Lung microvascular endothelial cell (primary cell): Measurements from ENCODE around the gene ZBTB45. TPM values are rescaled to one million over a fixed set of nuclear protein-coding genes. Genes with fewer than 3 reads are reported as not detected.
"Not testable (repeated sequence)": the region's sequence is repeated elsewhere in the genome, so short reads cannot be mapped to it uniquely, and the experiment has no call there.

Source experiments
- DNase-seq, 2 donors: peaks; one replicate each; pipeline versions ENCODE4 v3.0.0 to v3.0.0-alpha.2; 2010; ENCODE audit warnings: low read depth in 2 of 2
- total RNA-seq: library from RNA; depleted of rRNA; stranded (reverse); fragments of >200 nt; gene quantifications from 2 replicates; pipeline ENCODE4 v1.2.1, GENCODE V29; 2014

ZBTB45 gene
- total RNA-seq, 1 donor from 2014 or later, result 5.0 TPM

DNA sequence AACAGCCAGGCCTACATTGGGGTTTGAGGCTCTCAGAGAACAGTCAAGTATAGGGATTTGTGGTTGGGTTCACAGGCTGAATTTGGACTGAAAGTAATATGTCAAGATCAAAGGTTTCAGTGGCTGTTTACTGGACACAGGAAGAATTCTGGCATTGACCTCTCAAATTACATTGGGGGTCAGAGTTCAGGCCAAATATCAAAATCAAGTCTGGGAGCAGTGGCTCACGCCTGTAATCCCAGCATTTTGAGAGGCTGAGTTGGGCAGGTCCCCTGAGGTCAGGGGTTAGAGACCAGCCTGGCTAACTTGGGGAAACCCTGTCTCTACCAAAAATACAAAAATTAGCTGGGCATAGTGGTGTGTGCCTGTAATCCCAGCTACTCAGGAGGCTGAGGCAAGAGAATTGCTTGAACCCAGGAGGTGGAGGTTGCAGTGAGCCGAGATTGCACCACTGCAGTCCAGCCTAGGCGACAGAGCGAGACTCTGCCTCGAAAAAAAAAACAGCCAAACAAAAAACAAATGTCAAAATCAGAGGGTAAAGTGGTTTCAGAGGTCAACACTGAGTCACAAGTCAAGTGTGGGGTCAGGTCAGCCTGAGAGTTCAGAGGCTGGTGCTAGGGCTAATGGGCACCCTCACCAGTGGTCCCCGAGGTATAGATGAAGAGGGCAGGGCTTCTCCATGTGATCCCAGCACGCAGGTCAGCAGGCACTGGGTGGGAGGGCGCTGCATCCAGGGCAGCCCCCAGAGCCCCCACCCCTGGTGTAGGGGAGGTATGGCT, 9.3 kb downstream of the ZBTB45 start:
- no peak for DNase-seq

DNA sequence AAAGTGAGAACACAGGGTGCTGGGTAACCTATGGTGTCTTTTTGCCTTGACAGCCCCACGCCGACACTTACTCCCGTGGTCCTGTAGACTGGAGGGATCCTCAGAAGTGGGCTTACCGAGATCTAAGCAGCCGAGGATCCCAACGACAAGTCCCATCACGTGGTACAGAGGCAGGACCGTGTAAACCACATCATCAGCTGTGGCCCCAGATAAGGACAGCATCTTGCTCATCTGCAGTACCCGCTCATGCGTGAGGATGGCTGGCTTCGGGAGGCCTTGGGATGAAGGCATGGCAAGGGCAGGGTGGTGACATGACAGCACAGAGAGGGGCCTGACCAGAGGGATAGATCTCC, 9.9 kb downstream of the ZBTB45 start:
- DNase-seq, result no peak

DNA sequence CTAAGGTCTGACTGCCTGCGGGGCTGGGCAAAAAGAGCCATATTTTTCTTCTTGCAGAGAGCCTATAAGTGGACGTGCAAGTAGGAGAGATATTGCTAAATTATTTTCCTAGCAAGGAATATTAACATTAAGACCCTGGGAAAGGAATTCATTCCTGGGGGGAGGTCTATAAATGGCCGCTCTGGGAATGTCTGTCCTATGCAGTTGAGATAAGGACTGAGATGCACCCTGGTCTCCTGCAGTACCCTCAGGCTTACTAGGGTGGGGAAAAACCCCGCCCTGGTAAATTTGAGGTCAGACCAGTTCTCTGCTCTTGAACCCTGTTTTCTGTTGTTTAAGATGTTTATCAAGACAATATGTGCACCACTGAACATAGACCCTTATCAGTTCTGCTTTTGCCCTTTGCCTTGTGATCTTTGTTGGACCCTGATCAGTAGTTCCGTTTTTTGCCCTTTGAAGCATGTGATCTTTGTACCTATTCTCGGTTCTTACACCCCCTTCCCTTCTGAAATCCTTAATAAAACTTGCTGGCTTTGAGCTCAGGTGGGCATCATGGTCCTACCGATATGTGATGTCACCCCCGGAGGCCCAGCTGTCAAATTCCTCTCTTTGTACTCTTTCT, 11.9 kb downstream of the ZBTB45 start:
- DNase-seq, result not testable (repeated sequence)

DNA sequence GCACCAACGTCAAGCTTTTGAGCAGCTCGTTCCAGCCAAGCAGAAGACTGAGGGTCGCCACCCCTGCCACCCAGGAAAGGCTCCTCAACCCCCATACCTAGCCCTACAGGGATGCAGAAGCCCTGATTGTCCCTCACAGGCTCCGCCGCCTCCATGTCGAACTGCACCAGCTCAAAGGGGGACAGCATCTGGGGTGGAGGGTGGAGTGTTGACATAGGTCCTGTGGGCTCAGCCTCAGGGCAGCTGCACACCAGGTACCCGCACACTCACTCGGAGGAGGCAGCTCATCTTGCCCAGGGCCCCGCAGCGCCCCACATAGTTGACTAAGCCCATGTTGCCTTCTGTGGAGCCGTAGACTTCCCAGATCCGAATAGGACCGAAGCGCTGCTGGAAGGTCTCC, 19.4 kb downstream of the ZBTB45 start:
- DNase-seq, result no peak

DNA sequence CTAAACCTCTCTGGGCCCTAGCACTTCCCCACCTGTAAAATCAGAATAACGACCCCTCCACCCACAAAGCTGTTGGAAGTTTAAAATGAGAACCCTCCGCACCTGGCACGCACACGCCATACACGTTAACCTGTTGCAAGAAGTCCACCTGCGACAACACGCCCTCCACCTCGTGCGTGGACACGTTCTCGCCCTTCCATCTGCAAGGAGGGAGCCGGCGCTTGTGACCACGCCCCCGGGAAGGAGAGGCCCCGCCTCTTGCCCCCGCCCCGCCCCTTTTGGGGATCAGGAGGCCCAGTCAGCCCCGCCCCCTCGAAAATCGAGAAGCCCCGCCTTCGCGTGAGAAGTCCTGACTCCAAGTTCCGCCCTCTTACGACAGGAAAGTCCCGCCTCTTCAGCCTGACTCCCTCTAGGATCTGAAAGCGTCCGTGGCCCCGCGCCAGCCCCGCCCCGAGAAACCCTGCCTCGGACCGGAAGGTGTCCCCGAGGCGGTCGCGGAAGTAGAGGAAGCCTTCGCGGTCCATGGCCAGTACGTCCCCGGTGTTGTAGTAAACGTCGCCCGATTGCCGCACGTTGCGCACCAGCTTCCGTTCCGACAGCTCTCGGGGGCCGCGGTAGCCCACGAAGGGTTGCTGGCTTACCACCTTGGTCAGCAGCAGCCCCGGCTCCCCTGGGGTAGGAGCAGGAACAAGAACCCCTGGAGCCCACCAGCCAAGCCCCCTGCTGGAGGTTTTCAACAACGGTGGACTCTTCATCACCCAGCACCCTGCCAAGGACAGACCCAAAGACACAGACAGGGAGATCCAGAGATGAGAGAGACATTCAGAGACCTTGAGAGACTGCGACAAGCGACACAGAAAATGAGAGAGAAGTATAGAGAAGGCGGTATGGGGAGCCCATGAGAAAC, 20.3 kb downstream of the ZBTB45 start:
- peak; percentile 98 to 99 for DNase-seq

DNA sequence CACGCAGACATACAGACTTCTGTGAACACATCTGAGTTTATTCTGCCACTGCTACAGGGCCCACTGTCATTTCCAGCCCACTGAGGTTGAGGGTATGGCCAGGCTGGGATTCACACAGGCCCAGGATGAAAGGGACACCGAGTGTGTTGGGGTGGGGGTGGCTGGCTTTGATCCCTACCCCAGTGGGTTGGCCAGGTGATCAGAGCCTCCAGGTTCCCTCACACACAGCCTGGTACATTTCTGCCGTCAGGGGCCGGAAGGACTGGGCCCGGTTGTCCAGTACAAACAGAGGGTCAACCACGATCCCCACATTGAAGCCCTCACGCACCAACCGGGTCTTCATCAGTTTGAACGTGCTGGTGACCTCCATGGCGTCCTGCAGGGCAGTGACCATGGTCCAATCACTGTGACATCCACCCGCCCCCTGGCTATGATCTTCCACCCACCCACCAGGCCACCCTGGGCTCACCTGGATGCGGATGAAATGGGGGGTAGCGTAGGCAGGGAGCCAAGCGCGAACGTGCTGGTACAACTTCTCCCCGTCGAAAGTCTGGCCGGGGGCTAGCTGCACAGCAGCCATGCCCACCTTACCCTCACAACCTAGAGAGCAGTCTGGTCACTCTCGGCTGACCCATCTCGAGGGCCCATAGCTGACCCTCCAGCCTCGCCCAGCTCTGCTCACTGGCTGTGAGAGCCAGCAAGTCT, 21.1 kb downstream of the ZBTB45 start:
- DNase-seq, result peak in 1 of 2 donors; percentile 0

DNA sequence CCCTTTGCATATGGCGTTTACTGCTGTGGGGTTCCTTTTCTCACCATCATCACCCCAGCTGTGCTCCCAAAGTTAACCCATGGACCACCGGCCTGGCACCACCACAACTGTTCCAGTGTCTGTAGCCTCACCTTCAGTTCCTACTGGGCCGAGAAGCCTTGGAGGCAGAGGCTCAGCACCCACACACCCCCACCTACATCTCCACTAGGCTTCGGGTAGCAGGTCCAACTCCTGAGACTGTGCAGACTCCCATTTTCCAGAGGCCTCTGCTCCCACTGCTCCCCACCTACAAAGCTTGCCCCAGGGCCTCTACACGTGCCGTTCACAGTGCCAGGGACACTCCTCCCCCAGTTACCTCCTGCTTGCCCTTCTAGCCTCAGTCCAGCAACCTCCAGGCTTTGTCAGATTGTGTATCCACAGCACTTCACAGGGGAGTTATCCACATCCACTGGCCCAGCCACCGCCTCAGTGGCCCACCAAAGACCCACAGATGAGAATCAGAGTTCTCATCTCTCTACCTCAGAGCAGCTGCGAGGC, 21.9 kb downstream of the ZBTB45 start:
- no peak for DNase-seq

DNA sequence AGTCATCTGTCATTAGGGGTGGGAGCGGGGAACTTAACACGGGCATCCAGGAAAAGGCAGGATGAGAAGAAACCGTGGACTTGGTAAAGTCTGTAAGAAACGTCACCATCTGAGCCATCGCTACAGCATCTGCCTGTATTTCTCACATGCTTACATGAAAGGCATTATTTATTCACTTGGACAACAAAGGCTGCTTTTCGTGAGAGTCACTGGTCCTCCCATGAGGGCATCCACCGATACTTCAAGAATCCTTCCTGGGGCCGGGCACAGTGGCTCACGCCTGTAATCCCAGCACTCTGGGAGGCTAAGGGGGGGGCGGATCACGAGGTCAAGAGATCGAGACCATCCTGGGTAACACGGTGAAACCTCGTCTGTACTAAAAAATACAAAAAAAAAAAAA, 27.3 kb downstream of the ZBTB45 start:
- DNase-seq, result no peak

DNA sequence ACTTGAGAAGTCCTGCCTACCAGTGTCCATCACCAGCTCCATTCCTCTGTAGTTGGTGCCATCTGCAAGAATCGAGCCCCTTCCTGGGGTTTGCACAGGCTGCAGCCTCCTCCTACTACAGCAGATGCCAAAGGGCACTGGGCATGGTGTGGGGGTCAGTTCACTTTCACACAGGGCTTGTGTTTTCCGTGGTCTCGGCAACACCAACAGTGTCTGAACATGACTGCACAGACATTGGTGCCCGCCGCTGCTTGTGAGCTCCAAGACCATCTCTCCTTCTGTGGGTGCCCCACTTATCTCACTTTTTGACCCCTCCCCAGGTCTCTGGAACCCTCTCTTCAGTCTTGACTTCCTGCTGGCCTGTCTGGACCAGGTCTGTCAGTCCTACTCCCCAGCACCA, 28.2 kb downstream of the ZBTB45 start:
- DNase-seq, result no peak

DNA sequence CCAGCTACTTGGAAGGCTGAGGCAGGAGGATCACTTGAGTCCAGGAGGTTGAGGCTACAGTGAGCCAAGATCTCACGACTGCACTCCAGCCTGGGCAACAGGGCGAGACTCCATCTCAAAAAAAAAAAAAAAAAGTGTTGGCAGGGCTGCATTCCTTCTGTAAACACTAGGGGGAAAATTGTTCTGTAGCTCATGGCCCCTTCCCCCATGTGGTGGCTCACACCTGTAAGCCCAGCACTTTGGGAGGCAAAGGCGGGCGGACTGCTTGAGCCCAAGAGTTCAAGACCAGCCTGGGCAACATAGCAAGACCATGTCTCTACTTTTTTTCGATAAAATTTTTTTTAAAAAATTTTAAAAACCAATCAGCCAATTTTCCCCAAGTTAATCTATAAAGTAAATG, 35.3 kb downstream of the ZBTB45 start:
- not testable (repeated sequence) for DNase-seq

DNA sequence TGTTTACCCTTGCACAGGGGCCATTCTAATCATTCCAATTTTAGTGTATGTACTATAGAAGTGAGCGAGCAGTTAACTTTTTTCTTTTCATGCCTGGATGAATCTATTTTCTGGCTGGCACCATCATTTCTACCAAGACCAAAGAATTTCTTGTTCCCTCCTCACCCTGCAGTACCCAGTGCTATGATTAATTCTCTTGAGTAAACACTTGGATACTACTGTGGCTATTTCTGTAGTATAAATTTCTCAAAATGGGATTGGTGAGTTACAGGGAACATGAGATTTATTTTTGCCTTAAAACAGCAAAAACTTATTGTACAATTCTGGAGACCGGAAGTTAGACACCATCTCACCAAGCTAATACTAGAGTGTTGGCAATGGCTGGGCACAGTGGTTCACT, 35.8 kb downstream of the ZBTB45 start:
- no peak for DNase-seq

DNA sequence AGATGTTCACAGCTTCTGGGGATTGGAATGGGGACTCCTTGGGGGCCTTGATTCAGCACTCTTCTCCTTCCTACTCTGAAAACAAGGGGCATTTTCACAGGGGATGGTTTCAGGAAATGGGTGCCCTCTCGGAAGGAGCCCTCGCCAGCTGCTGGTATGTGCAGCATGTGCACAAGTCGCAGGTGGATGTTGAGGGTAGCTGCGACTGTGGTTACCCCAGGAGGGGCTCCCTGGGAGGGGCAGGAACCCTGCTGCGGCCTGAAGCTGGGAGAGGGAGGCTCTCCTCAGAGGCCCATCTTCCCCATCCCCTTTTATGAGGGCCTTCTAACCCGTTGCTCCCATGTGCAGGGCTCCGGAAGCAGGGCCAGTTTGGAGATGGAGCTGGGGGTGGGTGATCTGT, 37.2 kb downstream of the ZBTB45 start:
- DNase-seq, result no peak

DNA sequence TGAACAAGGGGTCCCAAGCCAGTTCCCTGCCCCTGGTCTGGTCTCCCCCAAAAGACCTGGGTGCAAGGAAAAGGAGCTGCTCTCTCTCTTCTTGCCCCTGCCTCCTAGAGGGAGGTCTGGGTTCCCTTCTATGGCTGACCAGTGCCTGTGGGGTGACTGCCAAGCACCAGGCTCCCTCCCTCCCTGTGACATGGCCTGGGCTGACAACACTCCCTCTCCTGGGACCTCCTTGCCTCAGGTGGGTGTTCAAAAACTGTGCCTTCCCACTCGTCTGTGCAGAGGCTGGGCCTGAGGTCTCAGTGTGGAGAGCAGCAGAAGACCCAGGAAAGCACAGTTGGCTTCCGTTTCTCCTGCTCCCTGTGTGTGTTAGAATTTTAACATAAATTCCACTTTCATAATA, 38.8 kb downstream of the ZBTB45 start:
- DNase-seq, result peak in 1 of 2 donors; percentile 0

DNA sequence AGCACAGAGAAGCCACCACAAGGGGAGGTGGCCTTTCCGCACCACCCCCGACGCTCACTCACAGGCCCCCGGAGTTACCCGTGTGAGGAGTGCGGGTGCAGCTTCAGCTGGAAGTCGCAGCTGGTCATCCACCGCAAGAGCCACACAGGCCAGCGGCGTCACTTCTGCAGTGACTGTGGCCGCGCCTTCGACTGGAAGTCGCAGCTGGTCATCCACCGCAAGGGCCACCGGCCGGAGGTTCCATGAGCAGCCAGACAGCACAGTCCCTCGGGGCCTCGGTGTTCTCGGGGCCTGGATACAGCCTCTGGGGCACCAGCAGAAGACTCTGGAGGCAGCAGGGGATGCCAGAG, 39.2 kb downstream of the ZBTB45 start:
- DNase-seq, result peak in 1 of 2 donors; percentile 0

DNA sequence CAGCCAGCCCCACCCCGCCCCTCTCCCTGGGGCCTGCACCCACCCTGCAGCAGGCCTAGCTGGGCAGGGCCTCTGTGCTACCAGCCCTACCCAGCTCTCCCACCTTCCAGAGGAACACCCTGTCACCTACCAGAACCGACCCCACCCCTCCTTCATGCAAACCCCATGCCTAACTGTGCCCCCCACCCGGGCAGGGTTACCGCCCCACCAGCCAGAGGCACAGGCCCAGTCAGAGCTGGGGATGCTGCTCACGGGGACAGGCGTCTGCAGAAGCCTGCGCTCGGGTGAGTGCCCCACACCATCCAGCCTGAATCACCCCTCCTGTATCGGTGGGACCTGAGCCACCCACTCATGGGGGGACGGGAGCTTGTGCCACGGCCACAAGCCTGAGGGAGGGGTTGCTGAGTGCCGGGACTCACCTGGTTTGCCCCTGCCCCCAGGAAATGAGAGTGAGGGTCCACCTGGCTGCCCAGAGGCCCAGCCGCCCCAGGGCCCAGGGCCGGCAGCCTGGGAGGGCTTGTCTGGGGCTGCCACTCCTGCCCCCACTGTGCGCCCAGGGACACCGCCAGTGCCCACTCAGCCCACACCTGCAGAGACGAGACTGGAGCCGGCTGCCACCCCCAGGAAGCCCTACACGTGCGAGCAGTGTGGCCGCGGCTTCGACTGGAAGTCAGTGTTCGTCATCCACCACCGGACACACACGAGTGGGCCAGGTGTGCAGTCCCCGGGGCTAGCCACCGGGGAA, 39.7 kb downstream of the ZBTB45 start:
- peak in 1 of 2 donors; percentile 0 for DNase-seq

DNA sequence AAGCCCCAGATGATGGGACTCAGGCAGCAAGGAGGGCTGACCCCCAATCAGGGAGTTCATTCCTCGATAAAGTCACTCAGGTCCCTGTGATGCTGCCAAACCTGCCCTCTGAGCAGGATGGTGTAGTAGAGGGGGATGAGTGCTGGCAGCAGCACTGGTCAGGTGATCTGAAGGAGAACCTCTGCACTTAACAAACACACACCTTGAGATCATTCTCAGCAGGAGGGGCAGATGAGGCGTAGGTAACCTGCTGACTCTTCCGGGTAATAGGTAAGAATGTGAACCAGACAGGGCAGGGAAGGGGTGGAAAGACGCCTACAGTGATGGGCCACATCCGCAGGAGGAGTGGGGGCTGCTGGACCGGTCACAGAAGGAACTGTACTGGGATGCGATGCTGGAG, 40.3 kb downstream of the ZBTB45 start:
- DNase-seq, result no peak

DNA sequence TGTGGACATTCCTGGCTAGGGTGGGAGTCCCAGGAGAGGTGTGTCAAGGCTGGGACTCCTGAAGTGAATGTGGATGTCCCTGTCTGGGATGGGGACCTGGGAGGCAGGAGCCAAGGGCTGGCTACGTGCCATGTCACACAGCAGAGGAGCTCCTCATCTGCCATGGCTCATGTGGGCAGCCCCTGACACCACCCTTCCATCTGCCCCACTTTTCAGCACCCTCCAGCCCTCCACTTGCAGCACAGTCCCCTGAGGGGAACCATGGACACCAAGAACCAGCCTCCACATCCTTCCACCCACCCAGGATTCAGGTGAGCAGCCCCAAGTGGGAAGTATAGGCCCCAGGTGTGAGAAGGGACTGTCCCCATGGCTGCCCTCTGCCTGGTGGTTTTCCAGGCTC, 41.7 kb downstream of the ZBTB45 start:
- DNase-seq, result no peak

DNA sequence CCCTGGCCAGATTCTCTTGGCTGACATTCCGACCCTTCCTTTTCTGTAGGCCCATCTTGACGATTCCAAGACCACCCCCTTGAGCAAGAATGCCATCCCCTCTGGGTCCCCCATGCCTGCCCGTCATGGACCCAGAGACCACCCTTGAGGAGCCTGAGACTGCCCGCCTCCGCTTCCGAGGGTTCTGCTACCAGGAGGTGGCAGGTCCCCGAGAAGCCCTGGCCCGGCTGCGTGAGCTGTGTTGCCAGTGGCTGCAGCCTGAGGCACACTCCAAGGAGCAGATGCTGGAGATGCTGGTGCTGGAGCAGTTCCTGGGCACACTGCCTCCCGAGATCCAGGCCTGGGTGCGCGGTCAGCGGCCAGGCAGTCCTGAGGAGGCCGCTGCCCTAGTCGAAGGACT, 42.5 kb downstream of the ZBTB45 start:
- DNase-seq, result no peak

DNA sequence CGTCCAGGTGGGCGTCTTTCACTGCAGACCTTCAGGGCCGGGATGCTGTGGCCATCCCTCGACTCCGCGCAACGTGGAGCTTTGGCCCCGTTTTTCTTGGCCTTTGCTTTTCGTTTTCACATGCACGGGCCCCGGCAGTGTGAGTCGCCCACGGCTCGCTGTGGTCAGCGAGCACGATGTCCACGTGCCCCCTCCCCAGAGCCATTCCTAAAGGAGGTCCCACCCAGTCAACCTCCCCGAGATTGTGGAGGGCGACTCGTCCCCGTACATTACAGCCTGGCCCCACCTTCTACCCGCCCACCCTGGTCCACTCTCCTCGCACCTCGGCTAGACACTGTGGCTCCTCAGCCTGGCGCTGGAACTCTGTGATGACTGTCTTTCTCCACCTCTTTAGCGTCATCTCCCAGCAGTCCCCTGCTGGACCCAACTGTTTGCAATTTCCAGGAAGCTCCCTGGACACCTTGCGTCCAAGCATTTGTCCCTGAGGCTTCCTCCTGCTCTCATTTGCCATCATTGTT, 43.1 kb downstream of the ZBTB45 start:
- no peak for DNase-seq

DNA sequence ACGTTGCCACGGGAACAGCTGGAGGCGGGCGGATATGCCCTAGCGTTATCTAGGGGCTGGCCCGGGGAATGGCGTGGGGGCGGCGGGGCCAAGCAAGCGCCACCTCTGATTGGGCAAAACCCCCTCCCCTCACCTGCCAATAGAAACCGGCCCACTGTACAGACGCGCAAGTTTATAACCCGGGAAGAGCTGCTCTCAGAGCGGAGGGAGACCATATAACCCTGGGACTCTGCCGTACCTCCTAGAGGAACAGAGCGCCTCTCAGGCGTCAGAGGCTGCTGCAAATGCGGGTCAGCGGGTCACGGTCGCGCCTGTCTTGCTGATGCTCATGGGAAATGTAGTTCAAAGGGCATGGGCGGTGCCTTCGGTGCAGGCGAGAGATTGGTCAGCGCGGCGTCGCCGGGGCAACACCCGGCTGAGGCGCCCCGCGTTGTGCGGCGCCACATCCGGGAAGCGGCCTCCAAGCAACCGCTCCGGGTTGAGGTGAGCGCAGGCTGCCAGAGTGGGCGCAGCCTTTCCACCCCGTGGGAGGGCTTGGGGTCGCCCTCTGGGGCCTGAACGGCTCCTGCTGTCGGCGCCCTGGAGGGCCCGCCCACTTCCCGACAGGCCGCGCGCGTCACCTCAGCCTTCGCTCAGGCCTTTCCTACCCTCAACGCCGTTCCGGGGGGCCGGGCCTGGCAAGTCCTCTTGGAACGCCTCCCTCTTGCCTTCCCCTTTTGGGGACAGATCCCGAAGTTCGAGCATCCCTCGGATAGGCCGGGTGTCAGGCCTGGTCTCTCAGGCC, 43.7 kb downstream of the ZBTB45 start, which contains the start of gene ZNF446:
Gene ZNF446, plus strand, starts transcription at position 639 of the 784 bp plus-strand sequence. CDS start 867 bp downstream, outside the sequence.
- peak; percentile 96 for DNase-seq
